ENCODE data around the gene MINAR1. TPM values are rescaled to one million over a fixed set of nuclear protein-coding genes. Genes with fewer than 3 reads are reported as not detected.

MINAR1 gene
- total and polyA plus RNA-seq, 7 donors, result 0.14 to 0.36 (median 0.16) TPM; not detected in 2

DNA sequence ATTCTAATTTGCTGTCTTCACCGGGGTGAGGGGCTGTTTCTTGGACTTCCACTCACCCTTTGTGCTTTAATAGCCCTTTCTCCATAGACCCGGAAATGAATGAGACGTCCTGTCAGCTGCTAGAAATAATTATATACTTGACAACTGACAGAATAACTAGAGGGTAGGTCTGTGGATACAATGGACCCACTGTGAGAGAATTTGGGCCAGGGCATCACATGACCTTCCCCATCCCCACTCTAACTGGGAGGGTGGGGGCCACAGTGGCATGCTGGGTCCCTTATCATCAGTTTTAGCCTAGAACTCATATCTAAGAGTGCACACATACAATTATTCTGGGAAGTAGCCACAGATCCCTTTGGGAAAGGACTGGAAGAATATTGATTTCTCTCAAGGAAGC lies 25.9 kb upstream of the MINAR1 start:
- no peak overlapping the region for H3K4me3 ChIP-seq
- no peaks in the 10 kb centered on the region for H3K4me1 ChIP-seq
- H3K9me3 ChIP-seq, result no peaks in the 10 kb centered on the region
- no peak for TF ChIP-seq POLR2AphosphoS5 (IDR thresholded peaks at IDR 0.05)
- TF ChIP-seq, protein P1, sequence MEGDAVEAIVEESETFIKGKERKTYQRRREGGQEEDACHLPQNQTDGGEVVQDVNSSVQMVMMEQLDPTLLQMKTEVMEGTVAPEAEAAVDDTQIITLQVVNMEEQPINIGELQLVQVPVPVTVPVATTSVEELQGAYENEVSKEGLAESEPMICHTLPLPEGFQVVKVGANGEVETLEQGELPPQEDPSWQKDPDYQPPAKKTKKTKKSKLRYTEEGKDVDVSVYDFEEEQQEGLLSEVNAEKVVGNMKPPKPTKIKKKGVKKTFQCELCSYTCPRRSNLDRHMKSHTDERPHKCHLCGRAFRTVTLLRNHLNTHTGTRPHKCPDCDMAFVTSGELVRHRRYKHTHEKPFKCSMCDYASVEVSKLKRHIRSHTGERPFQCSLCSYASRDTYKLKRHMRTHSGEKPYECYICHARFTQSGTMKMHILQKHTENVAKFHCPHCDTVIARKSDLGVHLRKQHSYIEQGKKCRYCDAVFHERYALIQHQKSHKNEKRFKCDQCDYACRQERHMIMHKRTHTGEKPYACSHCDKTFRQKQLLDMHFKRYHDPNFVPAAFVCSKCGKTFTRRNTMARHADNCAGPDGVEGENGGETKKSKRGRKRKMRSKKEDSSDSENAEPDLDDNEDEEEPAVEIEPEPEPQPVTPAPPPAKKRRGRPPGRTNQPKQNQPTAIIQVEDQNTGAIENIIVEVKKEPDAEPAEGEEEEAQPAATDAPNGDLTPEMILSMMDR (IDR thresholded peaks at IDR 0.05), result no peak
- no peak for TF ChIP-seq EP300 (IDR thresholded peaks at IDR 0.05)
- no peak for TF ChIP-seq POLR2A (IDR thresholded peaks at IDR 0.05)
- intact Hi-C loops (cut with DNase I), result no loop called here
- DNase-seq, result no peak
- no peak overlapping the region for H3K27ac ChIP-seq
- H3K36me3 ChIP-seq, result no peaks in the 10 kb centered on the region
- 41 to 85% methylated on average over 3 of the region's 3 CpGs for WGBS, 2 donors
- H3K27me3 ChIP-seq, result no peaks in the 10 kb centered on the region

- Histone ChIP-seq H3K4me1 (no peaks in the 10 kb centered on the region), H3K27ac (no peak overlapping the region), H3K4me3 (no peak overlapping the region), H3K9me3 (no peaks in the 10 kb centered on the region), H3K36me3 (no peaks in the 10 kb centered on the region), H3K27me3 (no peaks in the 10 kb centered on the region)
- intact Hi-C loops (cut with DNase I), result no loop called here
- 31 to 67% methylated on average over 5 of the region's 5 CpGs for WGBS, 2 donors
- TF ChIP-seq, protein P1 (IDR thresholded peaks at IDR 0.05), result no peak
- no peak for TF ChIP-seq POLR2A (IDR thresholded peaks at IDR 0.05)
- no peak for TF ChIP-seq POLR2AphosphoS5 (IDR thresholded peaks at IDR 0.05)
- no peak for TF ChIP-seq EP300 (IDR thresholded peaks at IDR 0.05)
- DNase-seq, result no peak
Measured at GRCh38 chr15:79408041-79408440, 24.1 kb upstream of the MINAR1 start.

- Histone ChIP-seq H3K4me3 (no peak overlapping the region), H3K27me3 (no peaks in the 10 kb centered on the region), H3K4me1 (no peaks in the 10 kb centered on the region), H3K27ac (no peak overlapping the region), H3K36me3 (no peaks in the 10 kb centered on the region), H3K9me3 (no peaks in the 10 kb centered on the region)
- TF ChIP-seq EP300 (IDR thresholded peaks at IDR 0.05), result no peak
- TF ChIP-seq, protein P1 (IDR thresholded peaks at IDR 0.05), result no peak
- TF ChIP-seq POLR2AphosphoS5 (IDR thresholded peaks at IDR 0.05), result no peak
- no peak for TF ChIP-seq POLR2A (IDR thresholded peaks at IDR 0.05)
- WGBS, 2 donors, result 94 to 99% methylated on average over 2 of the region's 2 CpGs
- no peak for DNase-seq
- intact Hi-C loops (cut with DNase I), result no loop called here
Measured at GRCh38 chr15:79410237-79410636, 21.9 kb upstream of the MINAR1 start.

GRCh38 chr15:79412010-79412409 lies 20.1 kb upstream of the MINAR1 start:
- H3K27me3 ChIP-seq, result no peaks in the 10 kb centered on the region
- TF ChIP-seq, protein P1 (IDR thresholded peaks at IDR 0.05), result no peak
- no peak for TF ChIP-seq POLR2A (IDR thresholded peaks at IDR 0.05)
- TF ChIP-seq EP300 (IDR thresholded peaks at IDR 0.05), result no peak
- TF ChIP-seq POLR2AphosphoS5 (IDR thresholded peaks at IDR 0.05), result no peak
- no peak overlapping the region for H3K4me3 ChIP-seq
- no peaks in the 10 kb centered on the region for H3K9me3 ChIP-seq
- H3K4me1 ChIP-seq, result no peaks in the 10 kb centered on the region
- no peaks in the 10 kb centered on the region for H3K36me3 ChIP-seq
- DNase-seq, result no peak
- intact Hi-C loops (cut with DNase I), result no loop called here
- 90 to 96% methylated on average over 3 of the region's 3 CpGs for WGBS, 2 donors
- H3K27ac ChIP-seq, result no peak overlapping the region

DNA sequence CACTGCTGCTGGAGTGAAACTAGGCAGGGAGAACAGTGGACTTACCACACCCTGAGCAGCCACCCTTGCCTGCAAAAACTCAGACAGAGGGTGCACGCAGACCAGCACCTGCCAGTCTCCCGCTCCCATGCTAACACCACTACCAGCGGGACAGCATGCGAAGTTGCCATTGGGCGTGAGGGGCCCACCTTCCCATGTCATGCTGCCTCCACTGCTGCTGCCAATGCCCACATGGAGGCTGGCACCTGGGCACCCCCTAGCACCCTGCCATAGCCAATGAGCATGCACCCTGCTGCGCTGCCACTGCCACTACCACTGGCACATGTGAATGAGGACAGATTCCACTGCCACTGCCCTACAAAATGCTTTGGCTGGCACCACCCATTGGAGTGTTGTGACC lies 19.7 kb upstream of the MINAR1 start:
- TF ChIP-seq POLR2AphosphoS5 (IDR thresholded peaks at IDR 0.05), result no peak
- TF ChIP-seq EP300 (IDR thresholded peaks at IDR 0.05), result no peak
- TF ChIP-seq POLR2A (IDR thresholded peaks at IDR 0.05), result no peak
- TF ChIP-seq, protein P1 (IDR thresholded peaks at IDR 0.05), result no peak
- Histone ChIP-seq H3K27me3 (no peaks in the 10 kb centered on the region), H3K4me1 (no peaks in the 10 kb centered on the region), H3K9me3 (no peaks in the 10 kb centered on the region), H3K36me3 (no peaks in the 10 kb centered on the region), H3K27ac (no peak overlapping the region), H3K4me3 (no peak overlapping the region)
- intact Hi-C loops (cut with DNase I), result no loop called here
- WGBS, 2 donors, result 95 to 98% methylated on average over 6 of the region's 6 CpGs
- no peak for DNase-seq

All from sigmoid colon (tissue), 7 donors.